MM.1S (cell line): ENCODE measurements around the gene TRUB2.

Source experiments
- DNase-seq: peaks from one replicate; pipeline ENCODE4 v3.0.0-alpha.2; 2015
- H2AFZ ChIP-seq: fragments of 300-600 bp; sonication (generic); 2 replicates; pipeline ENCODE4 v1.6.0; 2016; ENCODE audit warnings: antibody characterized with exemption, low read length
- H3F3A ChIP-seq: fragments of 300-600 bp; sonication (generic); 2 replicates; pipeline ENCODE4 v1.6.1; 2016; ENCODE audit warnings: mild to moderate bottlenecking, antibody characterized with exemption, low read length, moderate library complexity, mixed read lengths; ENCODE audit not compliant: insufficient read depth
- H3K27ac ChIP-seq: fragments of 300-600 bp; sonication (generic); 2 replicates; pipeline ENCODE4 v1.5.1; 2016; ENCODE audit warnings: mild to moderate bottlenecking, low read length
- H3K27me3 ChIP-seq: fragments of 300-600 bp; sonication (generic); replicated peaks from 2 replicates; pipeline ENCODE4 v1.6.0; 2016; ENCODE audit warnings: low read length; ENCODE audit not compliant: insufficient read depth
- H3K36me3 ChIP-seq: fragments of 300-600 bp; sonication (generic); replicated peaks from 2 replicates; pipeline ENCODE4 v1.6.1; 2016; ENCODE audit warnings: mild to moderate bottlenecking, low read length, mixed read lengths; ENCODE audit not compliant: insufficient read depth
- H3K4me1 ChIP-seq: fragments of 300-600 bp; sonication (generic); 2 replicates; pipeline ENCODE4 v1.6.1; 2016; ENCODE audit warnings: low read length, mixed read lengths
- H3K4me2 ChIP-seq: fragments of 300-600 bp; sonication (generic); 2 replicates; pipeline ENCODE4 v1.6.0; 2016; ENCODE audit warnings: low read depth, low read length
- H3K4me3 ChIP-seq: fragments of 300-600 bp; sonication (generic); 2 replicates; pipeline ENCODE4 v1.5.1; 2016; ENCODE audit warnings: low read length, mixed read lengths
- H3K79me2 ChIP-seq: fragments of 300-600 bp; sonication (generic); 2 replicates; pipeline ENCODE4 v1.6.1; 2016; ENCODE audit warnings: mixed run types, low read length, mixed read lengths
- H3K9ac ChIP-seq: fragments of 300-600 bp; sonication (generic); 2 replicates; pipeline ENCODE4 v1.6.1; 2016; ENCODE audit warnings: low read length, mixed read lengths
- H3K9me2 ChIP-seq: fragments of 300-600 bp; sonication (generic); replicated peaks from 2 replicates; pipeline ENCODE4 v1.6.1; 2016; ENCODE audit warnings: mild to moderate bottlenecking, low read length, mixed read lengths; ENCODE audit not compliant: insufficient read depth
- H3K9me3 ChIP-seq: fragments of 300-600 bp; sonication (generic); replicated peaks from 2 replicates; pipeline ENCODE4 v1.6.1; 2016; ENCODE audit warnings: mild to moderate bottlenecking, low read length, mixed read lengths; ENCODE audit not compliant: insufficient read depth
- H4K20me1 ChIP-seq: fragments of 300-600 bp; sonication (generic); 2 replicates; pipeline ENCODE4 v1.6.1; 2016; ENCODE audit warnings: mild to moderate bottlenecking, low read length, moderate library complexity, mixed read lengths; ENCODE audit not compliant: insufficient read depth
- EZH2 ChIP-seq: fragments of 300-600 bp; sonication (generic); optimal IDR thresholded peaks from 2 replicates; pipeline ENCODE3; 2017; ENCODE audit warnings: low read depth, mild to moderate bottlenecking, antibody characterized with exemption, low read length, mixed read lengths
- EZH2phosphoT487 ChIP-seq: fragments of 300-600 bp; sonication (generic); IDR thresholded peaks from 2 replicates; pipeline ENCODE4 v1.6.1; 2018; ENCODE audit warnings: antibody characterized with exemption, low read length
- TF ChIP-seq, protein P1 (sequence below): fragments of 300-600 bp; sonication (generic); IDR thresholded peaks from 2 replicates; pipeline ENCODE4 v1.5.1; 2016; ENCODE audit warnings: antibody characterized with exemption, low read length, mixed read lengths

Gene TRUB2

GRCh38 chr9:128257907-128258306 lies 64.3 kb downstream of the TRUB2 start:
- no peaks in the 10 kb centered on the region for H3K9me3 ChIP-seq
- no peak overlapping the region for H3K27ac ChIP-seq
- no peaks in the 10 kb centered on the region for H3K79me2 ChIP-seq
- DNase-seq, result no peak
- no peak overlapping the region for H2AFZ ChIP-seq
- no peaks in the 10 kb centered on the region for H3K27me3 ChIP-seq
- TF ChIP-seq EZH2 (no peak), EZH2phosphoT487 (no peak)
- TF ChIP-seq, protein P1, sequence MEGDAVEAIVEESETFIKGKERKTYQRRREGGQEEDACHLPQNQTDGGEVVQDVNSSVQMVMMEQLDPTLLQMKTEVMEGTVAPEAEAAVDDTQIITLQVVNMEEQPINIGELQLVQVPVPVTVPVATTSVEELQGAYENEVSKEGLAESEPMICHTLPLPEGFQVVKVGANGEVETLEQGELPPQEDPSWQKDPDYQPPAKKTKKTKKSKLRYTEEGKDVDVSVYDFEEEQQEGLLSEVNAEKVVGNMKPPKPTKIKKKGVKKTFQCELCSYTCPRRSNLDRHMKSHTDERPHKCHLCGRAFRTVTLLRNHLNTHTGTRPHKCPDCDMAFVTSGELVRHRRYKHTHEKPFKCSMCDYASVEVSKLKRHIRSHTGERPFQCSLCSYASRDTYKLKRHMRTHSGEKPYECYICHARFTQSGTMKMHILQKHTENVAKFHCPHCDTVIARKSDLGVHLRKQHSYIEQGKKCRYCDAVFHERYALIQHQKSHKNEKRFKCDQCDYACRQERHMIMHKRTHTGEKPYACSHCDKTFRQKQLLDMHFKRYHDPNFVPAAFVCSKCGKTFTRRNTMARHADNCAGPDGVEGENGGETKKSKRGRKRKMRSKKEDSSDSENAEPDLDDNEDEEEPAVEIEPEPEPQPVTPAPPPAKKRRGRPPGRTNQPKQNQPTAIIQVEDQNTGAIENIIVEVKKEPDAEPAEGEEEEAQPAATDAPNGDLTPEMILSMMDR, result no peak
- no peaks in the 10 kb centered on the region for H3F3A ChIP-seq
- H3K9me2 ChIP-seq, result no peaks in the 10 kb centered on the region
- H3K4me1 ChIP-seq, result no peaks in the 10 kb centered on the region
- no peaks in the 10 kb centered on the region for H3K36me3 ChIP-seq
- H3K4me3 ChIP-seq, result no peak overlapping the region
- no peaks in the 10 kb centered on the region for H4K20me1 ChIP-seq
- H3K9ac ChIP-seq, result no peak overlapping the region
- no peak overlapping the region for H3K4me2 ChIP-seq

GRCh38 chr9:128257086-128257825 lies 65.0 kb downstream of the TRUB2 start:
- no peak for DNase-seq
- no peaks in the 10 kb centered on the region for H3K4me1 ChIP-seq
- H4K20me1 ChIP-seq, result no peaks in the 10 kb centered on the region
- H3K9ac ChIP-seq, result no peak overlapping the region
- H3K9me2 ChIP-seq, result no peaks in the 10 kb centered on the region
- peaks cover 6% of the 10 kb centered on the region for H3K27me3 ChIP-seq
- no peaks in the 10 kb centered on the region for H3K9me3 ChIP-seq
- H3K36me3 ChIP-seq, result no peaks in the 10 kb centered on the region
- H3K27ac ChIP-seq, result no peak overlapping the region
- TF ChIP-seq EZH2phosphoT487, result no peak
- H3K4me3 ChIP-seq, result no peak overlapping the region
- no peaks in the 10 kb centered on the region for H3K79me2 ChIP-seq
- no peaks in the 10 kb centered on the region for H3F3A ChIP-seq
- no peak overlapping the region for H3K4me2 ChIP-seq
- H2AFZ ChIP-seq, result no peak overlapping the region
